A549 (cell line): ENCODE data around the gene EPHB4. TPM values are rescaled to one million over a fixed set of nuclear protein-coding genes. Genes with fewer than 3 reads are reported as not detected.
A peak's percentile ranks its signal among the peaks of the same experiment; 100 is the strongest.

Experiments used
- ATAC-seq, 2 experiments: fragments of 200-7000 bp in 1 of 2; fragments of >200 bp in 1 of 2; cut with Nextera tagmentation in 1 of 2; cut with Tn5 transposase in 1 of 2; 3 replicates each; pipeline versions ENCODE4 v1.8.0 to v1.9.1; 2018 to 2020; ENCODE audit warnings: mild to moderate bottlenecking in 1 of 2, moderate library complexity in 1 of 2
- CTCF ChIA-PET: fragments of 300-600 bp; sonication (Branson Sonifier 250); formaldehyde crosslinking; extraction: SDS; loops from one replicate; lab custom pipeline; 2021; ENCODE audit warnings: antibody characterized with exemption, inconsistent platforms; lab: Yijun Ruan, JAX
- POLR2A ChIA-PET: fragments of 350-600 bp; formaldehyde crosslinking; extraction: SDS; loops from one replicate; lab custom pipeline; 2021; ENCODE audit warnings: antibody characterized with exemption, inconsistent platforms; lab: Yijun Ruan, JAX
- DNase-seq, 2 experiments: peaks; one replicate each; pipeline versions ENCODE4 v3.0.0 to v3.0.0-alpha.2; 2011 to 2016; ENCODE audit warnings: low read depth in 1 of 2, low spot score in 1 of 2
- FAIRE-seq: peaks from 2 replicates; lab custom pipeline; 2011; peaks lifted over from hg19 to GRCh38; lab: Jason Lieb, UNC
- H3K27ac ChIP-seq, 2 experiments: fragments of >200 bp; sonication (Bioruptor Twin); formaldehyde crosslinking; 3 replicates each; pipeline ENCODE4 v1.5.1; 2016 to 2017
- H3K4me1 ChIP-seq: fragments of >200 bp; sonication (Bioruptor Twin); formaldehyde crosslinking; 3 replicates; pipeline ENCODE4 v1.6.1; 2016
- H3K4me2 ChIP-seq: fragments of >200 bp; sonication (Bioruptor Twin); formaldehyde crosslinking; 3 replicates; pipeline ENCODE4 v1.6.1; 2016
- H3K4me3 ChIP-seq: fragments of >200 bp; sonication (Bioruptor Twin); formaldehyde crosslinking; 3 replicates; pipeline ENCODE4 v1.5.1; 2016
- H3K9me3 ChIP-seq: fragments of >200 bp; sonication (Bioruptor Twin); formaldehyde crosslinking; 3 replicates; pipeline ENCODE4 v1.6.1; 2016
- CBX2 ChIP-seq: fragments of 200-600 bp; sonication (generic); IDR thresholded peaks from 2 replicates; pipeline ENCODE4 v1.6.1; 2016; ENCODE audit warnings: low read depth, mild to moderate bottlenecking, borderline replicate concordance
- CEBPB ChIP-seq, 2 experiments: fragments of >200 bp in 1 of 2; sonication (Bioruptor Twin) in 1 of 2; formaldehyde crosslinking in 1 of 2; IDR thresholded peaks; 2 replicates each; pipeline ENCODE4 v1.6.1; 2012 to 2016
- CHD2 ChIP-seq: fragments of 150-350 bp; IDR thresholded peaks from 2 replicates; pipeline ENCODE4 v1.6.1; 2014; ENCODE audit warnings: low read length; ENCODE audit not compliant: partially characterized antibody
- CHD4 ChIP-seq: fragments of 200-600 bp; sonication (generic); IDR thresholded peaks from 2 replicates; pipeline ENCODE4 v1.6.1; 2016; ENCODE audit warnings: antibody characterized with exemption, mild to moderate bottlenecking, borderline replicate concordance
- EP300 ChIP-seq, 2 experiments: fragments of >200 bp; sonication (Bioruptor Twin); formaldehyde crosslinking; IDR thresholded peaks; 2 replicates in 1 of 2; 3 replicates in 1 of 2; pipeline ENCODE4 v1.6.1; 2016 to 2017
- ESRRA ChIP-seq: fragments of 150-350 bp; IDR thresholded peaks from 2 replicates; pipeline ENCODE4 v1.6.1; 2014; ENCODE audit warnings: mild to moderate bottlenecking, low read length, borderline replicate concordance
- GATA3 ChIP-seq: IDR thresholded peaks from 2 replicates; pipeline ENCODE4 v1.6.1; 2012; ENCODE audit warnings: borderline replicate concordance
- HOXB13 ChIP-seq: fragments of 250-450 bp; sonication (Bioruptor Pico); IDR thresholded peaks from 2 replicates; pipeline ENCODE4 v1.5.0; 2020; ENCODE audit warnings: low read depth, mild to moderate bottlenecking, moderate library complexity
- JUN ChIP-seq, 2 experiments: fragments of >200 bp; sonication (Bioruptor Twin); formaldehyde crosslinking; IDR thresholded peaks; 2 replicates in 1 of 2; 3 replicates in 1 of 2; pipeline ENCODE4 v1.6.1; 2016 to 2017
- KDM1A ChIP-seq: fragments of 200-600 bp; sonication (generic); IDR thresholded peaks from 2 replicates; pipeline ENCODE4 v1.6.1; 2016; ENCODE audit warnings: low read depth, mild to moderate bottlenecking
- MAFK ChIP-seq: fragments of 450-650 bp; IDR thresholded peaks from 2 replicates; pipeline ENCODE4 v1.6.1; 2014; ENCODE audit not compliant: partially characterized antibody
- MYC ChIP-seq: IDR thresholded peaks from 2 replicates; pipeline ENCODE4 v1.6.1; 2012; ENCODE audit warnings: mild to moderate bottlenecking, inconsistent platforms, low read length, improper control_type of control experiment, borderline replicate concordance
- NFE2L2 ChIP-seq: fragments of 150-350 bp; conservative IDR thresholded peaks from 2 replicates; pipeline ENCODE4 v1.6.1; 2014; ENCODE audit warnings: low read length
- NPAS2 ChIP-seq: fragments of 250-450 bp; sonication (Bioruptor Pico); IDR thresholded peaks from 2 replicates; pipeline ENCODE4 v1.8.0; 2022; ENCODE audit warnings: mild to moderate bottlenecking, moderate library complexity, borderline replicate concordance
- NR3C1 ChIP-seq: fragments of >200 bp; sonication (Bioruptor Twin); formaldehyde crosslinking; IDR thresholded peaks from 3 replicates; pipeline ENCODE4 v1.6.1; 2017
- POLR2A ChIP-seq: IDR thresholded peaks from 2 replicates; pipeline ENCODE4 v1.6.1; 2012; ENCODE audit warnings: mild to moderate bottlenecking, low read length
- RARB ChIP-seq: fragments of 250-450 bp; sonication (Bioruptor Pico); IDR thresholded peaks from 2 replicates; pipeline ENCODE4 v1.8.0; 2021; ENCODE audit warnings: mild to moderate bottlenecking, moderate library complexity
- RNF2 ChIP-seq: fragments of 200-600 bp; sonication (generic); IDR thresholded peaks from 2 replicates; pipeline ENCODE4 v1.6.1; 2016; ENCODE audit warnings: low read depth, mild to moderate bottlenecking, antibody characterized with exemption, moderate library complexity, borderline replicate concordance
- SREBF2 ChIP-seq: fragments of 450-650 bp; IDR thresholded peaks from 2 replicates; pipeline ENCODE4 v1.6.1; 2014; ENCODE audit warnings: mild to moderate bottlenecking, moderate library complexity
- TFCP2L1 ChIP-seq: fragments of 250-450 bp; sonication (Bioruptor Pico); IDR thresholded peaks from 2 replicates; pipeline ENCODE4 v1.5.0; 2021; ENCODE audit warnings: mild to moderate bottlenecking
- ZNF302 ChIP-seq: fragments of 250-450 bp; sonication (Bioruptor Pico); IDR thresholded peaks from 2 replicates; pipeline ENCODE4 v1.9.0; 2021; ENCODE audit warnings: inconsistent platforms, mild to moderate bottlenecking, moderate library complexity
- ZSCAN20 ChIP-seq: fragments of 250-450 bp; sonication (Bioruptor Pico); IDR thresholded peaks from 2 replicates; pipeline ENCODE4 v1.8.0; 2022; ENCODE audit warnings: mild to moderate bottlenecking, moderate library complexity
- WGBS: methylation state at CpG from one replicate; pipeline ENCODE4 v1.1.6; 2017; ENCODE audit errors: missing lambda C conversion rate; 5-methylcytosine and 5-hydroxymethylcytosine counted together
- polyA plus RNA-seq, 4 experiments: library from polyadenylated mRNA; depleted of rRNA in 3 of 4; stranded (reverse); fragments of >200 nt; fragmentation: RNase III in 1 of 4; extraction: RNeasy Plus Mini Kit Qiagen cat#74134 plus additional on column Dnase treatment in 1 of 4; gene quantifications; 2 replicates in 3 of 4; 3 replicates in 1 of 4; pipeline ENCODE4 v1.2.3, GENCODE V29; 2011 to 2017
- TF ChIP-seq, protein P1 (sequence below): fragments of 250-450 bp; sonication (Bioruptor Pico); IDR thresholded peaks from 2 replicates; pipeline ENCODE4 v1.5.0; 2021; ENCODE audit warnings: mild to moderate bottlenecking, moderate library complexity, borderline replicate concordance
- TF ChIP-seq, protein P2 (sequence below): fragments of >200 bp; sonication (Bioruptor Twin); formaldehyde crosslinking; IDR thresholded peaks from 3 replicates; pipeline ENCODE4 v1.5.1; 2016

EPHB4 gene
- polyA plus RNA-seq, 2 of the 4 experiments (the other 2 are of a cell fraction): 30.4 to 40.5 TPM

GRCh38 chr7:100836812-100837098 lies 9.4 kb upstream of the EPHB4 start:
- ChIA-PET POLR2A (no interaction called here), CTCF (interaction anchor here (1.2 to 18.3 kb wide), 5 partner anchors 9 to 131 kb away, joined by 4 to 317 read pairs (median 8); partner anchors contain the start of genes EPHB4, EPO, POP7 and SLC12A9)
- no peak for FAIRE-seq
- DNase-seq: no peak
- Histone ChIP-seq H3K9me3 (no peaks in the 10 kb centered on the region), H3K27ac (peak overlapping the region; percentile 85 to 89), H3K4me2 (peak overlapping the region; percentile 85), H3K4me1 (peaks cover 19% of the 10 kb centered on the region), H3K4me3 (peak overlapping the region; percentile 45)
- ATAC-seq: no peak
- TF ChIP-seq NFE2L2: no peak
- no peak for TF ChIP-seq SREBF2
- no peak for TF ChIP-seq HOXB13 (CRISPR knock-in tag)
- TF ChIP-seq ESRRA: no peak
- no peak for TF ChIP-seq ZSCAN20 (CRISPR knock-in tag)
- no peak for TF ChIP-seq ZNF302 (CRISPR knock-in tag)
- no peak for TF ChIP-seq RNF2
- TF ChIP-seq CHD2: no peak
- TF ChIP-seq TFCP2L1: no peak
- no peak for TF ChIP-seq CEBPB (IDR thresholded peaks at IDR 0.05)
- TF ChIP-seq CHD4: no peak
- no peak for TF ChIP-seq RARB (CRISPR knock-in tag)
- 47% methylated on average over 5 of the region's 6 CpGs for WGBS

- no peak for FAIRE-seq
- ATAC-seq: peak; percentile 19 to 36; a peak in 3 of 6 replicates
These were observed 8.8 kb upstream of the EPHB4 start for GRCh38 chr7:100835903-100836811.

DNA sequence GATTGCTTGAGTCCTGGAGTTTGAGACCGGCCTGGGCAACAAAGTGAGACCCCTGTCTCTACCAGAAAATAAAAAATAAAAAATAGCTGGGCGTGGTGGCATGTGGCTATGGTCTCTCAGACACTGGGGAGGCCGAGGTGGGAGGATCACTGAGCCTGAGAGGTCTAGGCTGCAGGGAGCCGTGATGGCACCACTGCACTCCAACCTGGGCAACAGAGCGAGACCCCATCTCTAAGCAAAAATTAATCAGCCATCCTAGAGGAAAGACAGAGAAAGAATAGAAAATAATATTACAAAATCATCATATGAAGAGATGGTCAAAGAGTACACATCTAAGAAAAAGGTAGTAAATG lies 4.9 kb upstream of the EPHB4 start:
- no peaks in the 10 kb centered on the region for H3K9me3 ChIP-seq
- CTCF ChIA-PET: interaction anchor here (1.0 to 18.3 kb wide), 8 partner anchors 10 to 127 kb away, joined by 3 to 317 read pairs (median 9); partner anchors contain the start of genes EPO, POP7 and SLC12A9
- peaks cover 24% of the 10 kb centered on the region for H3K4me1 ChIP-seq
- H3K4me2 ChIP-seq: no peak overlapping the region
- no peak overlapping the region; a peak in 1 of 6 replicates for H3K27ac ChIP-seq
- 79% methylated on average over 5 of the region's 5 CpGs for WGBS
- no peak overlapping the region for H3K4me3 ChIP-seq
- TF ChIP-seq, protein P1, sequence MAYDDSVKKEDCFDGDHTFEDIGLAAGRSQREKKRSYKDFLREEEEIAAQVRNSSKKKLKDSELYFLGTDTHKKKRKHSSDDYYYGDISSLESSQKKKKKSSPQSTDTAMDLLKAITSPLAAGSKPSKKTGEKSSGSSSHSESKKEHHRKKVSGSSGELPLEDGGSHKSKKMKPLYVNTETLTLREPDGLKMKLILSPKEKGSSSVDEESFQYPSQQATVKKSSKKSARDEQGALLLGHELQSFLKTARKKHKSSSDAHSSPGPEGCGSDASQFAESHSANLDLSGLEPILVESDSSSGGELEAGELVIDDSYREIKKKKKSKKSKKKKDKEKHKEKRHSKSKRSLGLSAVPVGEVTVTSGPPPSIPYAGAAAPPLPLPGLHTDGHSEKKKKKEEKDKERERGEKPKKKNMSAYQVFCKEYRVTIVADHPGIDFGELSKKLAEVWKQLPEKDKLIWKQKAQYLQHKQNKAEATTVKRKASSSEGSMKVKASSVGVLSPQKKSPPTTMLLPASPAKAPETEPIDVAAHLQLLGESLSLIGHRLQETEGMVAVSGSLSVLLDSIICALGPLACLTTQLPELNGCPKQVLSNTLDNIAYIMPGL (CRISPR knock-in tag): no peak
- no peak for TF ChIP-seq CBX2
- TF ChIP-seq EP300 (IDR thresholded peaks at IDR 0.05): no peak
- TF ChIP-seq TFCP2L1: no peak
- TF ChIP-seq, protein P2, sequence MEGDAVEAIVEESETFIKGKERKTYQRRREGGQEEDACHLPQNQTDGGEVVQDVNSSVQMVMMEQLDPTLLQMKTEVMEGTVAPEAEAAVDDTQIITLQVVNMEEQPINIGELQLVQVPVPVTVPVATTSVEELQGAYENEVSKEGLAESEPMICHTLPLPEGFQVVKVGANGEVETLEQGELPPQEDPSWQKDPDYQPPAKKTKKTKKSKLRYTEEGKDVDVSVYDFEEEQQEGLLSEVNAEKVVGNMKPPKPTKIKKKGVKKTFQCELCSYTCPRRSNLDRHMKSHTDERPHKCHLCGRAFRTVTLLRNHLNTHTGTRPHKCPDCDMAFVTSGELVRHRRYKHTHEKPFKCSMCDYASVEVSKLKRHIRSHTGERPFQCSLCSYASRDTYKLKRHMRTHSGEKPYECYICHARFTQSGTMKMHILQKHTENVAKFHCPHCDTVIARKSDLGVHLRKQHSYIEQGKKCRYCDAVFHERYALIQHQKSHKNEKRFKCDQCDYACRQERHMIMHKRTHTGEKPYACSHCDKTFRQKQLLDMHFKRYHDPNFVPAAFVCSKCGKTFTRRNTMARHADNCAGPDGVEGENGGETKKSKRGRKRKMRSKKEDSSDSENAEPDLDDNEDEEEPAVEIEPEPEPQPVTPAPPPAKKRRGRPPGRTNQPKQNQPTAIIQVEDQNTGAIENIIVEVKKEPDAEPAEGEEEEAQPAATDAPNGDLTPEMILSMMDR: no peak
- TF ChIP-seq, all 56 proteins: peak for 0
- FAIRE-seq (no peak), ATAC-seq (no peak), DNase-seq (no peak)
- POLR2A ChIA-PET: interaction anchor here (0.9 kb wide), 1 partner anchor 126 kb away, joined by 3 read pairs; the partner anchor contains the start of gene POP7

More at GRCh38 chr7:100835903-100836811, 8.8 kb upstream of the EPHB4 start:
- Histone ChIP-seq H3K27ac (peak overlapping the region; percentile 85 to 89), H3K4me2 (peak overlapping the region; percentile 85), H3K9me3 (no peaks in the 10 kb centered on the region), H3K4me1 (peaks cover 23% of the 10 kb centered on the region), H3K4me3 (no peak overlapping the region; the same call in 2 of the 3 replicates)
- 77% methylated on average over 17 of the region's 17 CpGs for WGBS
- CTCF ChIA-PET: interaction anchor here (1.1 to 18.3 kb wide), 6 partner anchors 9 to 145 kb away, joined by 3 to 317 read pairs (median 7); partner anchors contain the start of genes EPHB4, EPO, POP7 and SLC12A9
- no peak for TF ChIP-seq KDM1A
- no peak for TF ChIP-seq MYC
- no peak for TF ChIP-seq NPAS2 (CRISPR knock-in tag)
- TF ChIP-seq GATA3: no peak
- peak; percentile 32 for TF ChIP-seq MAFK
- no peak for TF ChIP-seq NR3C1
- no peak for TF ChIP-seq POLR2A
- TF ChIP-seq JUN (IDR thresholded peaks at IDR 0.05): no peak
- POLR2A ChIA-PET: interaction anchor here (0.7 to 0.9 kb wide), 2 partner anchors 9 to 34 kb away, joined by 3 to 5 read pairs; partner anchors contain the start of gene EPHB4
- no peak for DNase-seq
